K562 (cell line): ENCODE results near the gene ARMH3. TPM values are rescaled to one million over a fixed set of nuclear protein-coding genes. Genes with fewer than 3 reads are reported as not detected.

Source experiments
- ELK1 ChIP-seq: sonication (generic); formaldehyde crosslinking; IDR thresholded peaks from 2 replicates; pipeline ENCODE4 v1.8.1; 2022; ENCODE audit warnings: missing genetic modification reagents
- EP300 ChIP-seq: IDR thresholded peaks from 2 replicates; pipeline ENCODE4 v1.6.1; 2012; ENCODE audit warnings: low read length, improper control_type of control experiment
- NFE2L1 ChIP-seq: fragments of 450-650 bp; IDR thresholded peaks from 2 replicates; pipeline ENCODE4 v1.6.1; 2016; ENCODE audit warnings: missing genetic modification characterization, low read depth, mild to moderate bottlenecking, missing compliant biosample characterization, moderate library complexity, borderline replicate concordance
- RBM25 ChIP-seq: fragments of 200-400 bp; formaldehyde crosslinking; IDR thresholded peaks from 2 replicates; pipeline ENCODE4 v1.6.1; 2018; ENCODE audit warnings: low read length, low read depth, moderate library complexity; ENCODE audit not compliant: severe bottlenecking
- SMC3 ChIP-seq: conservative IDR thresholded peaks from 2 replicates; pipeline ENCODE4 v1.6.1; 2011; ENCODE audit warnings: low read depth, low read length, improper control_type of control experiment; ENCODE audit not compliant: insufficient read depth
- ZBTB43 ChIP-seq: sonication (generic); formaldehyde crosslinking; IDR thresholded peaks from 2 replicates; pipeline ENCODE4 v1.8.0; 2023; ENCODE audit warnings: mild to moderate bottlenecking, missing genetic modification reagents
- ZBTB49 ChIP-seq: sonication (generic); formaldehyde crosslinking; IDR thresholded peaks from 2 replicates; pipeline ENCODE4 v1.8.0; 2022; ENCODE audit warnings: missing genetic modification reagents, mild to moderate bottlenecking, borderline replicate concordance
- ZNF408 ChIP-seq: fragments of 250-450 bp; sonication (Bioruptor Pico); IDR thresholded peaks from 2 replicates; pipeline ENCODE4 v1.4.0; 2020; ENCODE audit warnings: low read depth, mild to moderate bottlenecking, moderate library complexity
- polyA plus RNA-seq, 8 experiments: library from polyadenylated mRNA; depleted of rRNA in 4 of 8; stranded (reverse) in 5 of 8; unstranded in 3 of 8; fragments of >200 nt; fragmentation: Nextera tagmentation in 2 of 8; fragmentation: Illumina TruSeq in 1 of 8; extraction: Ambion mirVana in 2 of 8; extraction: Trizol in 1 of 8; gene quantifications; 2 replicates each; pipeline versions ENCODE4 v1.2.1 to v1.2.3, GENCODE V29; 2011 to 2014; ENCODE audit warnings: inconsistent platforms in 1 of 8, missing spikeins in 1 of 8
- total RNA-seq, 7 experiments: library from RNA; depleted of rRNA in 6 of 7; stranded (reverse); fragments of >200 nt in 6 of 7; fragmentation: Illumina TruSeq in 2 of 7; extraction: Trizol in 2 of 7; gene quantifications; 2 replicates each; pipeline versions ENCODE4 v1.2.1 to v1.2.3, GENCODE V29; 2011 to 2021; ENCODE audit warnings: low replicate concordance in 1 of 7
- TF ChIP-seq, protein P1 (sequence below): fragments of 250-450 bp; sonication (Bioruptor Pico); IDR thresholded peaks from 2 replicates; pipeline ENCODE4 v1.4.0; 2020; ENCODE audit warnings: mild to moderate bottlenecking, moderate library complexity

Gene ARMH3
- total and polyA plus RNA-seq, 9 of the 15 experiments (the other 6 are each of a cell fraction or from before 2014, with no cell fraction given), result 0.29 to 0.73 TPM; not detected in 7

DNA sequence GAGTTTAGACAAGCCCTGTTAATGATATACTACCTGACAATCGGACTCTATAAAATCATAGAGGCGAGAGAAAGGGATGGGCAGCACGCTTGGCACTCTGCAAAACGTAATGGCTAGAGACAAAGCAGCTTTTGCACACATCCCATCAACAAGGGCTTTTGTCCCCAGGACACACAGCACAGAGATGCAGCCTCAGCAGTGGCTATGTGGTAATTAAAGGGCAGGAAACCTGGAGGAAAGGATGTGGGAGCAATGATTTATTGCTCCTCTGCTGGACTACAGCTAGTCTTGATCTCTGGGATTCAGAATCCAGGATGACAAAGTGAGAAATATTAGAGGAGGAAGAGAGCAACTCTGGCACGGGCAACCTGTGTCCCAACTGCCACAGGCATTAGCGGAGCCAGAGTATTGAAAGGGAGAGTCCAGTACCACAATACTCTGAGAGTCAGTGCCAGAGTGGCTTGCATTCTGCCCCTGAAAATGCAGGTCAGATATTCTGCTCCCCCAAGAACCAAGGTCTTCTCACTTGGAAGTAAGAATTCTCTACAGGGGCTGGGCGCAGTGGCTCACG lies 96.5 kb downstream of the ARMH3 start (continued):
- TF ChIP-seq ZBTB49 (CRISPR knock-in tag) (no peak), SMC3 (no peak), ELK1 (CRISPR knock-in tag) (no peak), EP300 (no peak), ZNF408 (CRISPR knock-in tag) (no peak), ZBTB43 (CRISPR knock-in tag) (no peak), RBM25 (no peak), NFE2L1 (tag) (no peak)
- TF ChIP-seq, protein P1, sequence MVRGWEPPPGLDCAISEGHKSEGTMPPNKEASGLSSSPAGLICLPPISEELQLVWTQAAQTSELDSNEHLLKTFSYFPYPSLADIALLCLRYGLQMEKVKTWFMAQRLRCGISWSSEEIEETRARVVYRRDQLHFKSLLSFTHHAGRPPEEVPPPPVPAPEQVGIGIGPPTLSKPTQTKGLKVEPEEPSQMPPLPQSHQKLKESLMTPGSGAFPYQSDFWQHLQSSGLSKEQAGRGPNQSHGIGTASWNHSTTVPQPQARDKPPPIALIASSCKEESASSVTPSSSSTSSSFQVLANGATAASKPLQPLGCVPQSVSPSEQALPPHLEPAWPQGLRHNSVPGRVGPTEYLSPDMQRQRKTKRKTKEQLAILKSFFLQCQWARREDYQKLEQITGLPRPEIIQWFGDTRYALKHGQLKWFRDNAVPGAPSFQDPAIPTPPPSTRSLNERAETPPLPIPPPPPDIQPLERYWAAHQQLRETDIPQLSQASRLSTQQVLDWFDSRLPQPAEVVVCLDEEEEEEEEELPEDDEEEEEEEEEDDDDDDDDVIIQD (CRISPR knock-in tag), result no peak
